KOPT-K1 (cell line): ENCODE data around the gene AP3D1.
"Not testable (repeated sequence)": the region's sequence is repeated elsewhere in the genome, so short reads cannot be mapped to it uniquely, and the experiment has no call there.

ENCODE experiments used
- H3K27ac ChIP-seq: fragments of 200-600 bp; sonication (generic); 2 replicates; pipeline ENCODE4 v1.5.1; 2016; ENCODE audit warnings: antibody characterized with exemption, mild to moderate bottlenecking, low read depth, low read length; ENCODE audit not compliant: poor library complexity, severe bottlenecking
- H3K36me3 ChIP-seq: fragments of 200-600 bp; sonication (generic); 2 replicates; pipeline ENCODE4 v1.5.1; 2017; ENCODE audit warnings: antibody characterized with exemption, mild to moderate bottlenecking, low read length, moderate library complexity; ENCODE audit not compliant: insufficient read depth
- H3K9me3 ChIP-seq: fragments of 200-600 bp; sonication (generic); 2 replicates; pipeline ENCODE4 v1.5.1; 2017; ENCODE audit warnings: antibody characterized with exemption, low read length, mild to moderate bottlenecking; ENCODE audit not compliant: insufficient read depth, poor library complexity, severe bottlenecking

AP3D1 gene

GRCh38 chr19:2103045-2103707 lies 48.2 kb downstream of the AP3D1 start:
- Histone ChIP-seq H3K27ac (no peak overlapping the region), H3K36me3 (peaks cover 84% of the 10 kb centered on the region), H3K9me3 (peaks cover 23% of the 10 kb centered on the region)

- H3K27ac ChIP-seq = no peak overlapping the region
- H3K36me3 ChIP-seq = peaks cover 69% of the 10 kb centered on the region
- peaks cover 21% of the 10 kb centered on the region for H3K9me3 ChIP-seq
Observed at GRCh38 chr19:2101417-2102335, 49.7 kb downstream of the AP3D1 start.

- H3K36me3 ChIP-seq = peaks cover 59% of the 10 kb centered on the region
- H3K27ac ChIP-seq = no peak overlapping the region
- peaks cover 11% of the 10 kb centered on the region for H3K9me3 ChIP-seq
Observed at GRCh38 chr19:2100719-2101061, 50.7 kb downstream of the AP3D1 start.

GRCh38 chr19:2099937-2100718 lies 51.2 kb downstream of the AP3D1 start:
- no peak overlapping the region for H3K27ac ChIP-seq
- H3K9me3 ChIP-seq = peaks cover 5% of the 10 kb centered on the region
- peaks cover 53% of the 10 kb centered on the region for H3K36me3 ChIP-seq

GRCh38 chr19:2099054-2099501 lies 52.3 kb downstream of the AP3D1 start:
- Histone ChIP-seq H3K9me3 (no peaks in the 10 kb centered on the region), H3K27ac (no peak overlapping the region), H3K36me3 (peaks cover 43% of the 10 kb centered on the region)

GRCh38 chr19:2097886-2098327 lies 53.5 kb downstream of the AP3D1 start:
- no peak overlapping the region for H3K27ac ChIP-seq

GRCh38 chr19:2097203-2097885 lies 54.0 kb downstream of the AP3D1 start:
- Histone ChIP-seq H3K9me3 (no peaks in the 10 kb centered on the region), H3K36me3 (peaks cover 38% of the 10 kb centered on the region), H3K27ac (peak overlapping the region; percentile 21)

More at GRCh38 chr19:2097886-2098327, 53.5 kb downstream of the AP3D1 start:
- Histone ChIP-seq H3K36me3 (peaks cover 37% of the 10 kb centered on the region), H3K9me3 (no peaks in the 10 kb centered on the region)

GRCh38 chr19:2096480-2097202 lies 54.7 kb downstream of the AP3D1 start, which contains the start of gene IZUMO4:
Gene IZUMO4, plus strand, starts transcription at chr19:2096915. Its CDS starts 31 bp downstream, at chr19:2096946.
- H3K36me3 ChIP-seq = peaks cover 31% of the 10 kb centered on the region
- no peaks in the 10 kb centered on the region for H3K9me3 ChIP-seq
- peak within 1 kb of the TSS; percentile 71 for H3K27ac ChIP-seq

- Histone ChIP-seq H3K36me3 (peaks cover 25% of the 10 kb centered on the region), H3K9me3 (no peaks in the 10 kb centered on the region), H3K27ac (peak within 1 kb of the TSS; percentile 71)
Observed at GRCh38 chr19:2096034-2096479, 55.3 kb downstream of the AP3D1 start, which contains the start of gene MOB3A. Gene MOB3A, minus strand, starts transcription at chr19:2096326. Its CDS starts 17,766 bp downstream, at chr19:2078560.

- H3K9me3 ChIP-seq, H3K36me3 ChIP-seq, H3K27ac ChIP-seq: not testable (repeated sequence)
Observed at GRCh38 chr19:2091926-2092525, 59.3 kb downstream of the AP3D1 start.

- H3K36me3 ChIP-seq = 0 out of 2 replicates have a peak, but pooled peaks cover 9% of the 10 kb centered on the region
- H3K9me3 ChIP-seq = no peaks in the 10 kb centered on the region
- peak overlapping the region; percentile 54 for H3K27ac ChIP-seq
Observed at GRCh38 chr19:2089727-2090053, 61.7 kb downstream of the AP3D1 start.

GRCh38 chr19:2089001-2089711 lies 62.2 kb downstream of the AP3D1 start:
- Histone ChIP-seq H3K9me3 (no peaks in the 10 kb centered on the region), H3K36me3 (0 out of 2 replicates have a peak, but pooled peaks cover 9% of the 10 kb centered on the region), H3K27ac (peak overlapping the region; percentile 54)

- Histone ChIP-seq H3K36me3 (0 out of 2 replicates have a peak, but pooled peaks cover under 1% of the 10 kb centered on the region), H3K9me3 (no peaks in the 10 kb centered on the region), H3K27ac (peak overlapping the region; percentile 58)
Observed at GRCh38 chr19:2087621-2088100, 63.7 kb downstream of the AP3D1 start.
